H1 (cell line): ENCODE measurements around the gene ARHGAP6. TPM values are rescaled to one million over a fixed set of nuclear protein-coding genes. Genes with fewer than 3 reads are reported as not detected.

Experiments used
- BACH1 ChIP-seq: IDR thresholded peaks from 2 replicates; pipeline ENCODE4 v1.6.1; 2012; ENCODE audit warnings: low read length, improper control_type of control experiment
- CEBPB ChIP-seq: IDR thresholded peaks from 2 replicates; pipeline ENCODE4 v1.6.1; 2012; ENCODE audit warnings: low read depth, low read length
- CHD1 ChIP-seq: IDR thresholded peaks from 2 replicates; pipeline ENCODE4 v1.6.1; 2012; ENCODE audit warnings: low read depth, low read length, improper control_type of control experiment
- CHD7 ChIP-seq: fragments of 300-600 bp; sonication (generic); IDR thresholded peaks from 2 replicates; pipeline ENCODE4 v1.7.1; 2012; ENCODE audit warnings: low read length, moderate library complexity, mild to moderate bottlenecking, inconsistent platforms; ENCODE audit not compliant: insufficient replicate concordance
- EP300 ChIP-seq, 2 experiments: IDR thresholded peaks; 1 replicate in 1 of 2; 2 replicates in 1 of 2; pipeline ENCODE4 v1.6.1; 2011 to 2012; ENCODE audit warnings: low read depth in 2 of 2, low read length in 2 of 2, mild to moderate bottlenecking in 2 of 2, borderline replicate concordance in 1 of 2, inconsistent platforms in 1 of 2, moderate library complexity in 1 of 2
- JUN ChIP-seq: IDR thresholded peaks from 2 replicates; pipeline ENCODE4 v1.6.1; 2011; ENCODE audit warnings: low read depth, mild to moderate bottlenecking, improper control_type of control experiment, low read length
- KDM4A ChIP-seq: IDR thresholded peaks from one replicate; pipeline ENCODE4 v1.7.1; 2012; ENCODE audit warnings: low read depth, mild to moderate bottlenecking, moderate library complexity, low read length, inconsistent platforms; ENCODE audit not compliant: severe bottlenecking
- MAX ChIP-seq: IDR thresholded peaks from 2 replicates; pipeline ENCODE4 v1.6.1; 2012; ENCODE audit warnings: inconsistent platforms
- RAD21 ChIP-seq, 2 experiments: IDR thresholded peaks in 1 of 2; conservative IDR thresholded peaks in 1 of 2; 2 replicates each; pipeline ENCODE4 v1.6.1; 2011; ENCODE audit warnings: low read depth in 2 of 2, low read length in 2 of 2, improper control_type of control experiment in 1 of 2, inconsistent platforms in 1 of 2, mild to moderate bottlenecking in 1 of 2, moderate library complexity in 1 of 2
- SIN3A ChIP-seq, 2 experiments: IDR thresholded peaks in 1 of 2; conservative IDR thresholded peaks in 1 of 2; 2 replicates each; pipeline ENCODE4 v1.6.1; 2011 to 2012; ENCODE audit warnings: low read length in 2 of 2, improper control_type of control experiment in 1 of 2, low read depth in 1 of 2, mild to moderate bottlenecking in 1 of 2
- SRF ChIP-seq: IDR thresholded peaks from 2 replicates; pipeline ENCODE4 v1.6.1; 2011; ENCODE audit warnings: mild to moderate bottlenecking, low read depth, low read length, moderate library complexity
- polyA plus RNA-seq, 7 experiments: library from polyadenylated mRNA; depleted of rRNA in 3 of 7; stranded (reverse) in 5 of 7; unstranded in 2 of 7; fragments of >200 nt in 5 of 7; fragments of 200-250 nt in 2 of 7; gene quantifications; 1 replicate in 5 of 7; 2 replicates in 1 of 7; 4 replicates in 1 of 7; pipeline versions ENCODE4 v1.2.1 to v1.2.3, GENCODE V29; 2011 to 2013; ENCODE audit warnings: missing spikeins in 2 of 7, mixed read lengths in 2 of 7
- total RNA-seq: library from RNA; stranded (reverse); fragmentation: NEBNext Ultra II Directional; extraction: Animal tissue kit (Norgen Biotek cat#: 25700); gene quantifications from 2 replicates; pipeline ENCODE4 v1.2.1, GENCODE V29; 2021

The ARHGAP6 gene
- total and polyA plus RNA-seq, 2 of the 8 experiments (the other 6 are each of a cell fraction or from before 2014, with no cell fraction given) = 0.35 to 0.82 TPM

- TF ChIP-seq CHD7 (no peak), BACH1 (no peak), JUN (no peak), CHD1 (no peak), SRF (no peak), RAD21 (IDR thresholded peaks at IDR 0.05 in 1 of 2, conservative IDR thresholded peaks at IDR 0.05 in 1 of 2; ENCODE audit: low read depth in 2 of 2, low read length in 2 of 2) (no peak), KDM4A (no peak), SIN3A (conservative IDR thresholded peaks at IDR 0.05 in 1 of 2, IDR thresholded peaks at IDR 0.05 in 1 of 2; ENCODE audit: low read depth in 1 of 2, low read length in 2 of 2) (no peak), EP300 (IDR thresholded peaks at IDR 0.05; ENCODE audit: borderline replicate concordance in 1 of 2, low read depth in 2 of 2, low read length in 2 of 2) (no peak), MAX (no peak), CEBPB (no peak)
These were observed 367.1 kb downstream of the ARHGAP6 start (continued) for GRCh38 chrX:11298600-11298999.
